Inflammatory macrophage treated with lipopolysaccharide for 1 hour (primary cell): ENCODE data around the gene THBS2.

Experiments used
- DNase-seq, 2 donors: peaks; one replicate each; pipeline ENCODE4 v3.0.0-alpha.2; 2020 to 2022

The THBS2 gene

DNA sequence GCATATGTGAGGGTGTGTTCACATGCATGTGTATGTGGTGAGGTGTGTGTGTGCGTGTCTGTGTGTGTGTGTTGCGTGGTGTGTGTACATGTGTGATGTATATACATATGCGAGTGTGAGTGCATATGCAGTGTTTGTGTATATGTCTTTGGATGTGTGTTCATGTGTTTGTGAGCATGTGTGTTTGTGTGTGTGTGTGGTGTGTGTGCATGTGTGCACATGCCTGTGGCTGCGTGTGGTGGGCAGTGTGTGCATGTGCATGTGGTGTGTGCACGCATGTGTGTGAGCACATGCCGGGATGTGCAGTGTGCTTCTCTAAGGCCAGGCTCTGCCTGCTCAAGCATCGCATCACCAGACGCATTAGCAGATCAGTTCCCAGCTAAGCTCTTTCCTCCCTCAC, 5.7 kb downstream of the THBS2 start:
- no peak for DNase-seq

DNA sequence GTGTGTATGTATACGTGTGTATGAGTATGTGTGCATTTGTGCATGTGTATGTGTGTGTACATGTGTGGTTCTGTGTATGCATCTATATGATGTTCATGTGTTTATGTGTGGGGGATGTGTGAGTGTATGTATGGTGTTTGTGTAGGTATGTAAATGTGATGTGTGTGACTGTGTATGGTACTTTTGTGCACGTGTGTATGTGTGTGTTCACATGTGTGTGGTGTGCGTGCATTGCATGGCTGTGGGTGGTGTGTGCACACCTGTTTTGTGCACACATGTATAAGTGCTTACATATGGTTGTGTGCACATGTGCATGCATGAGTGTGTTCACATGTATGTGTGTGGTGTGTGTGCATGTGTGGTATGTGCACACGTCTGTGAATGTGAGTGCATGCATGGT, 6.2 kb downstream of the THBS2 start:
- no peak for DNase-seq

DNA sequence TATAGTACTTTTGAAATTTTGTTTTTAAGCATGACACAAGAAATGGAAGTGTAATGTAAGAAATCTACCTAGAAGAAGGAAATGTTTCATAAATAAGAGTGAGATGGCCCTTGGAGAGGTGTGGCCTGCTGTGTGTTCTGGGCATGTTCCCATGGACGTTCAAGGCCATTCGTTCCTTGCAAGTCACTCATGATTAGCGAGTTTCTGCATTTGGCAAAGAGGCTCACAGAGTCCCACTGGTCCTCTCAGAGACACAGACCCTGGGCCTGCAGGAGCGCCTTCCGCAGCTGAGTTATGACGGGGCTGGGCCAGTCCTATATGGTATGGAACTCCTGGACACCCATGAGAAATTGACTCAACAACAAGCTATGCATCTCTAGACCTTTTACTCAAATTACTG, 7.2 kb downstream of the THBS2 start:
- DNase-seq, result no peak

DNA sequence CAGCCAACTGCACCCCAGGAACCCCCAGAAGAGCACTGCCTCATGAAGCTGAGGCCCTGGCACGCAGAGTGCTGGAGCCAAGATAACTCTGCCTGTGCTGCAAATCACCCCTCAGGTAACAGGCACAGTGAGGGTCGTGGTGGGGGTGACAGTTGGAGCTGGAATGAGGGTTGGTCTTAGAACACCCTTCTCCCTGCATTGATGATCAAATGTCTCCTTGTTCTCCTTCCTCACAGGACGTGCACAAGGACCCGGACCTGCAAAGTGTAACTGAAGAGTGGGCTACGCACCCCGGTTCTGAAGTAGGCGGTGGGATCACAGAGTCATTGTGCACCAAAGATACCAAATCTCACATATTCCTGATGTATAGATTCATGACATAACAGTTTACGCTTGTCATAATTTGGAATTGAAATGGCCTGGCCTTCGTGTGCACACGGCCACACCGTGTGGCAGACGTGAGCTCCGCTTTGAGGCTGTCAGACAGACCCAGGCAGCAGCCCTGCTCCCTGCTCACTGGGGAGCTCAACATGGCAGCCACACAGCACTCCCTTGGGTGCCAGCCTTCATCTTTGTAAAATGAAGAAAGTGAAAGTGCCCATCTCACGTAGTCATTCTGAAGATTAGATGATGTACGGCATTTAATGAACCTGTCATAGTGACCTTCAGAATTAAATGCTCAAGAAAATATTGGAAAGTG, 8.8 kb downstream of the THBS2 start:
- no peak for DNase-seq

DNA sequence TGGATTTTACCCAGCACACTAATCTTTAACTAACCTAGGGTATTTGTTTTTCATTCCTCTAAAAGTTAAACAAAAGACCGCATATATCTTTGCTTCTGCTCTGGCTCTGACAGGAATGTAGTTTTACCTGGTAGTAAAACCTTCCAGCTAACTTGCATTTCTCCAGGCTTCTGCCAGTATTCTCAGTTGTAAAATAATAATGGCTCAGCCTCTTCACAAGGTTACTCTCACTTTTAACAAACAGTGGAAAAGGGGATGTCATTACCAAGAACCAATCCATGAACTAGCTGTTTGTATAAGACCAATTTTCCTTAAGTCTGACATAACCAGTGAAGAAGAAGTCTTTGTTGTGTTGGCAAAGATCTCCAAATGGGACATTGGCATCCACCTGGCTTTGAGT, 10.0 kb downstream of the THBS2 start:
- no peak for DNase-seq

DNA sequence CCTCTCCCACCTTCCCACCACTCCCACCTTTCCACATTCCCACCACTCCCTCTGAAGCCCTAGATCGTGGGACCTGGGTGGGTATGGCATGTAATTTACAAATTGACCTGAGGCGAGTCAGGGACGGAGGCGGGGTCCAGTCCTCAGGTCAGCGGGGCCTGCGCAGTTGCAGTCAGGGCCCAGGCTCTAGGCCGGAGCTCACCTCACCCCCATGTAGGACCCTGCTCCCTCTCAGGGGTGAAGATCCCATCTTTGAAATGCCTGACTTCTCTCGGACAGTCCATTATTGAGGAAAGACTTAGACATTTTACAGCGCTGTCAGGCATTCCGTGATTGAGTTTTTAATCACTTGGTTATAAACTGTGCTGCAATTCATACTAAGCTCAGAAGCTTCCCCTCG, 10.5 kb downstream of the THBS2 start:
- DNase-seq, result no peak

DNA sequence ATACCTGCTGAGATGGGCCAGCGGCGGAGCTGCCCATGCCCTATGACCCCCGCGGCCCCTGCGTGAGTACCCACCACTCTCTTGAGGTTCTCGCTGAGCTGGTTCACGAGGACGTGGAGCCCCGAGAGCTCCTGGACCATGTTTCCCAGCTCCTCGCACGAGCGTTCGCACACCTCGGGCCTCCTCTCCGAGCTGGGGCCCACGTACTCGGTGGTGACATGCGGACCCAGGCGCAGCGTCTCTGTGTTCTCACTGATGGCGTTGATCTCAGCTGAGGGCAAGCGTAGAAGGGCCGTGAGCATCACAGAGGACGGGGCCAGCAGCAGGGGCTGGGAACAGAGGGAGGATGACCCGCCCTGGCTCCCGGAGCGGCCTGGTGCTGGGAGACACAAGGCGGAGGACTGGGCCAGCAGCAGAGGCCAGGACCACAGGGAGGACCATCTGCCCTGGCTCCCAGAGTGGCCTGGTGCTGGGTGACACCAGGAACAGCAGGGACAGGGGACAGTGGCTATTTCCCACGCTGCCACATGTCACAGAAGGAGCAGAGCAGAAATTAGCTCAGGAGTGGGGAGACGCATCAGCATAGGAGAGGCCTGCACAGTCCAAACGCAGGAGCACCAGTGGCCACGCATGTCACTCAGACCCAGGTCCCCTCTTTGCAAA, 11.8 kb downstream of the THBS2 start:
- no peak for DNase-seq

DNA sequence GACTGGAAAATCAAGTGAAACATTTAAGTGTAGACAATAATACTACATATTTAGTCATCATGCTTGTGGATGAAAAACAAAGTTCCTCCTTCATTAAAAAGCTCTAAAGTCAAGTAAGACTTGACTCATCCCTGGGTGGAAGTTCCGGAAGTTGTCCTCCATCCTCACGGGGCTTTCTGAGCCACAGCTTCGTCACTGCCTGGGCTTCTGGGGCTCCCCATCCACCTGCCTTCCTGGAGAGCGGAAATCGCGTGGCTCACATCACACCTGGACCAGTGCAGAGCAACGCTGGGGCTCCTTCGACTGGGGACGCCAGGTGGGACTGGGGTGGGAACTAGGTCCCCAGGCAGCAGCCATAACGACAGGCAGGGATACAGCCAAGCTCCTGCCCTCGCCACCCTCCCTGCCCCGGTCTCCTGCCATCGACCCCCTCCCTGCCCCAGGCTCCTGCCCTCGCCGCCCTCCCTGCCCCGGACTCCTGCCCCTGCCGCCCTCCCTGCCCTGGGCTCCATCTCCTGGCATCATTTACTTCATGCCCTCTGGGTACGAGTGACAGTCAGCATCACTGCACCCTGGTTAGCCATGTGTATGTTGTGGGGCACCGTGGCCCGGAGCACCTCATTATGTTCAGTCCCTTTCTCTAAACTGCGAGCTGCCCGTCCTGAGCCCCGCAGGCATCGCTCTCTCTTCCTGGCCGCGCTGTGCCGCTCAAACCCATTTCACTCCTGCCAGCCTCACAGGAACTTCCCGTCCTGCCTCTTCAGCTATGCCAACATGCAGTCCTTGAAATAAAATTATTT, 12.9 kb downstream of the THBS2 start:
- peak in 1 of 2 donors; percentile 13 for DNase-seq

DNA sequence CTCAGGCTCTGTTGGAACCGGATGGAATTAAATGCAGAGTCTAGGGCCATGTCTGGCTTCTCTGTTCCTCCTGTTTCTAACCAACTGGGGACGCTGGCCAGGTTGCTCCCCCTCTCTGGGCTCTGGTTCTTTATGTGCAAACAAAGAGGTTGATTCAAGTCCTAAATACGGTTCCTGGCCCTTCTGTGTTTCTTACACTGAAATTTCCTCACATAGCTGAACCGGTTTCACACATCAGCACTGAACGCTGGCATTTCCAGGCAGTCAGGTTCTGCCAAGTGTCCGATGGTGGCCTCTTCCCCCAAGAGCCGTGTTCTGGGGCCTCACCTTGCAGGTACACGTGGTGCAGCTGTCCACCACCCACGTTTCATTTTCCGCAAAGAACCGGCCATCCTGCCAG, 13.5 kb downstream of the THBS2 start:
- DNase-seq, result no peak

DNA sequence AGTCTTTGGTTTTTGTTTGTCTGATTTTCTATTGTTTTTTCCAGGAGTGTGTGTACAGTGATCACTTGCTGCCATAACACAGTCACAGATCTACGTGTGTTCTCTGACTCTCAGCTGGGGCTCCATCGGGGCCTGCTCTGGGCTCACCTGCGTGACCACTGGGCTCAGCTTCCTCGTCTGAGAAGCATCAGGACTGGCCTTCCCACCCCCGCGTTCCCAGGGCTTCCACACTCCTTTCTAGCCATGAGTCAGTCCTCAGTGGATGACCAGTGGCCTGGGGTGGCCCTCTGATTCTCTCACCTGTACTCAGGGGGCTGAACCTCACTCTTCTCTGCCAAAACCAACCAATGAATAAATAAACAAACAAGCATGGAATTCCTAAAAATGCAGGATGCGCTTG, 14.5 kb downstream of the THBS2 start:
- DNase-seq, result no peak

DNA sequence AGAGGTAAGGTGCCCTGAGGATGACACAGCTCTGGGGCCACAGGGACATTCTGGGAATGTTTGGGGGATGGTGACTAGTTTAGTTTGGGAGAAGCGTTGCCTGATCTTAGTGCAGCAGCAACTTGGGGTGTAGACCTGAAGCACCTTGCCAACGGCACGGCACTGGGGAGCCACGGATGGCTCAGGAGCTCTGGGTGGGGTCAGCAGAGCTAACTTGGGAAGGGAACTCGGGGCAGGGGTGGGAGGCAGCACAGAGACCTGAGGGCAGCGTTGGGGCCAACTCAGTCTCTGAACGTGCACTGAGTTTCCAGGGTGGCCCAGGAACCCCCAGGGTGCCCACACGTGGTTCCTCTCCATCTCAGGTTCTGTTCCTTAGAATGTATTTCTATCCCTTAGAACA, 14.9 kb downstream of the THBS2 start:
- DNase-seq, result no peak

DNA sequence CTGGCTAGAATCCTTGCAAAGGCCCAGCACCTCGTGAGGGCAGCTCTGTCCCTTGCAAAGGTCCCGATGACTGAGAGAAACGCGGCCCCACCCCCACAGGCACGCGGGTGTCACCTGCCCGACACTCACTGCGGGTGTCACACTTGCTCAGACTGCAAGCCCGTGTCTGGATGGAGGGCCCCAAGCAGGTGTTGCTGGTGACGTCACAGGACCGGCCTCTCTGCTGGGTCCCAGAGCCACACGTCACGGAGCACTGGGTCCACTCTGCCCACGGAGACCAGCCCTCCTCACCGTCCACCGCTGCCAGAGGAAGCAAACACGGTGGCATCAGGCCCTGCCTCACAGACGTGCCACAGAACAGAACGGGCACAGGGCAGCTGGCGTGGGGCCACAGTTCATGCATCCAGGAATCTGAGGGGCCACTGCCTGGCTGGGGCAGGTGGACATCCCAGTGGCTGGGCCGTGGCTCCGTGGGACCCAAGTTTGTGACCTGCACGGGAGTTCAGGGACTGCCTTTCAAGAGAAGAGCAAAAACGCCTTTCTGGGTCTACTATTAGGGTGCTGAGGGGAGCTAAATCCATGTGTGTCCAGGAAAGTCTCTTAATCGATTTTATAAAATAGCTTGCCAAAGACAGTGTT, 16.0 kb downstream of the THBS2 start:
- no peak for DNase-seq

DNA sequence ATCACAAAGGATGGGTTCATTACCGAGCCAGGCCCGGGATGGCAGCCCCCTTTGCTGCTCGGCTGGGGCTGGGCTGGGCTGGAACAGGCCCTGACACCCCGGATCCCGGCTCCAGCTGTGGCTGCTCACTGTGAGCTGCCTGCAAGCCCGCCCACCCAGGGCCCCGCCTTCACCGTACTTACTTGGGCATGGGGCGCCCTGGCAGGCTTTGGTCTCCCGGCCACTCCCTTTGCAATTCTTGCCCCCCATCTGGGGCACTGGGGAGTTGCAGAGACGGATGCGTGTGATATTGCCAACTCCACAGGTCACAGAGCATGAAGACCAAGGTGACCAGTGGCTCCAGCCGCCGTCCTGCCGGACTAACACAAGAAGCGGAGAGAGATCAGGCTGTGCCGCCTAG, 16.7 kb downstream of the THBS2 start:
- DNase-seq, result no peak

DNA sequence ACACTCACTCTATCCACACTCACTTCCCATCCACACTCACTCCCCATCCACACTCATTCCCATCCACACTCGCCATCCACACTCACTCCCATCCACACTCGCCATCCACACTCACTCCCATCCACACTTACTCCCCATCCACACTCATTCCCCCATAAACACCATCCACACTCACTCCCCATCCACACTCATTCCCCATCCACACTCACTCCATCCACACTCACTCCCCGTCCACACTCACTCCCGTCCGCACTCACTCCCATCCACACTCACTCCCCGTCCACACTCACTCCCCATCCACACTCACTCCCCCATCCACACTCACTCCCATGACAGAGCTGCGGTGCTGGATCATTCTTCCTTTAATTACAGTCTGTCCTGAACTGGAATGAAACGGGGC, 17.1 kb downstream of the THBS2 start:
- no peak for DNase-seq

DNA sequence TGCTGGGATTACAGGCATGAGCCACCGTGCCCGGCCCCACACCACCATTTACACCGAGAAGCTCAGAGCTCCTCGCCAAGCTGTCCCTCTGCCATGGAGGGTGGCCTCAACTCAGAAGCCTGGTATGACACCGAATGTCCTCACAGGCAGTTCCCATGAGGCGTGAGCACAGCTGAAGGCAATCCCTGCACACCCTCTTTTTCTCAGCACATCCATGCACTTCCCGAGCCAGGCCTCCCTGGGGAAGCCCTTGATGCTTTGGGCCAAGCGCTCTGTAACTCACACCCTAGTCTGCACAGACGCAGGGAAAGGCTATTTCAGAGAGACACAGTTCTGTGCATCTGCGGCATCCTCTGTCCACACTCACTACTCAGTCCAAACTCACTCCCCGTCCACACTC, 18.4 kb downstream of the THBS2 start:
- no peak for DNase-seq

DNA sequence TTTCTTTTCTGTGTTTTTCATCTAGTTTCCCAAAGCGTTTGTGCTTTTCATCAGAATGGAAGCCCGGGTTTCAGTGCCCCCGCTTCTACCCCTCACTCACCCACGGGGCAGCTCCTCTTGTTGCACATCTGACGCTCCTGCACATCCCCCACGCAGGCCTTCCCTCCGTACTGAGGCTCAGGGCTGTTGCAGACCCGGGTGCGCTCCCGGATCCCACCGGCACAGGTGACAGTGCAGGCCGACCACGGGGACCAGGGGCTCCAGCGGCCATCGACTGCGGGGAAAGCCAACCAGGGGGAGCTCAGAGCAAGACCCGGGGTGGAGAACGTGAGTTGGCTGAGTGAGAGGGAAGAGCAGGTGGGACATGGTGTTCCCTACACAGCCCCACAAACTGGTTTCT, 19.0 kb downstream of the THBS2 start:
- DNase-seq, result no peak

DNA sequence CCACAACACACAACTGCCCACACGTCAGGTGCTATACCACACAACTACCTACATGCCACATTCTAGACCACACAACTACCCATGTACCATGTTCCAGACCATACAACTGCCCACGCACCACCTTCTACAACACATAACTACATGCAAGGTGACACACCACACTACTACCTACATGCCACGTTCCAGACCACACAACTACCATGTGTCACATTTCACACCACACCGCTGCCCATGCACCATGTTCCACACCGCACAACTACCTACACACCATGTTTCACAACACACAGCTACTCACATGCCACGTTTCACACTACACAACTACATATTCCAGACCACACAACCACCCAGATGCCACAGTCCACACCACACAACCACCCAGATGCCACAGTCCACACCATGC, 19.8 kb downstream of the THBS2 start:
- no peak for DNase-seq

DNA sequence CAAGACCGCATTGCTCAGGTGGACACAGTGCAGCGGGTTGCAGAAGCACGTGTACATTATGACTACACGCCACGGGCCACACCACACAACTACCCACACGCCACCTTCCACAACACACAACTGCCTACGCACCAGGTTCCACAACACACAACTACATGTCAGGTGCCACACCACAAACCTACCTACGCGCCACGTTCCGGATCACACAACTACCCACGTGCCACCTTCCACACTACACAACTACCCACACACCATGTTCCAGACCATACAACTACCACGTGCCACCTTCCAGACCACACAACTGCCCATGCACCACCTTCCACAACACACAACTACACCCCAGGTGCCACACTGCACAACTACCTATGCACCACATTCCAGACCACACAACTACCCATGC, 20.5 kb downstream of the THBS2 start:
- no peak for DNase-seq

DNA sequence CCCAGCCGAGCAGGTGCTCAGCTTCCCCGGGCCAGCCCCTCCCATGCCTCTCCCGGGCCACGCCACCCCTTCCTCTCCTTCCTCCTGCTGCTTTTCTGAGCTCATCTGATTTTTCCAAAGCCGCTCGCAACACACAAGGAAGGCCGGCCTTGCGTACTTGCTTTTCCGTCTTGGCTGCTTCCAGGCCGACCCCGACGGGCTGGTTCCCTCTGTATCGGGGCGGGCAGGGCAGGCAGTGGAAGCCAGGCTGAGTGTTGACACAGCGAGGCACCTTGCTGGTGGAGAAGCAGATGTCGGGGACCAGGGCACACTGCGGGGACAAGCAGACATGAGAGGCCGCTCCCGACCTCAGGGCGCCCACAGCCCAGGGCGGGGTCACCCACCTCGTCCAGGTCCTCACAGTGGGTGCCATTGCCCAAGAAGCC, 21.1 kb downstream of the THBS2 start:
- DNase-seq, result no peak

DNA sequence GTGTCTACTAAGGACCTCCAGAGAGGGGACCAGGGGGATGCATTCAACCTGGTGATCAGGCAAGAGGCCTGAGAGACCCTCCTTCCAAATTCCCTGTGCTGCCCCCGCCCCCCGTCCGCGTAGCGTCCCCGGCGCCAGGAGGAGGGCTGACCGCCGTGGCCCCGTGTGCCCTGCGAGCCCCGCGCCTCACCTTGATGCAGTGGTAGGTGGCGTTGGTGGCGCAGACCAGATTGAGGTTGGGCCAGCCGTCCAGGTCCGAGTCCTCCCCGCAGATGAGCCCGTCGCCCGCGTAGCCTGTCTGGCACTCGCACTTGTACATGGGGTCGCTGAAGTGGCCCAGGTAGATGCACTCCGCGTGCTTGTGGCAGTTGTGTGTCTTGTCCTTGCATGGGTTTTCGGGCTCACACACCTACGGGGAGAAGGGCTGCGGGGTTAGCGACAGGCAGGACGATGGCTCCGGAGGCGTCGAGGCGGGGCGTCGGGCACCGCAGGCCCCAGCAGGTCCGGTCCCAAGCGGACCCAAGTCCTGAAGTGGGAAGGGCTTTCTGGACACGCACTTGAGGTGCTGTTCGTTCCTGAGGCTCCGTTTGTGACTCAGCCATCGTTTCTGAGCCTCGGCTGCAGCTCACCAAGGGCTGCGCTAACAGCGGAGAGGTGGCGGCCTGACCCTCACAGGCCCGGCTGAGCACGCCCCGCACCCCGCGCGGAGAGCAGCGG, 21.7 kb downstream of the THBS2 start:
- DNase-seq, result no peak

DNA sequence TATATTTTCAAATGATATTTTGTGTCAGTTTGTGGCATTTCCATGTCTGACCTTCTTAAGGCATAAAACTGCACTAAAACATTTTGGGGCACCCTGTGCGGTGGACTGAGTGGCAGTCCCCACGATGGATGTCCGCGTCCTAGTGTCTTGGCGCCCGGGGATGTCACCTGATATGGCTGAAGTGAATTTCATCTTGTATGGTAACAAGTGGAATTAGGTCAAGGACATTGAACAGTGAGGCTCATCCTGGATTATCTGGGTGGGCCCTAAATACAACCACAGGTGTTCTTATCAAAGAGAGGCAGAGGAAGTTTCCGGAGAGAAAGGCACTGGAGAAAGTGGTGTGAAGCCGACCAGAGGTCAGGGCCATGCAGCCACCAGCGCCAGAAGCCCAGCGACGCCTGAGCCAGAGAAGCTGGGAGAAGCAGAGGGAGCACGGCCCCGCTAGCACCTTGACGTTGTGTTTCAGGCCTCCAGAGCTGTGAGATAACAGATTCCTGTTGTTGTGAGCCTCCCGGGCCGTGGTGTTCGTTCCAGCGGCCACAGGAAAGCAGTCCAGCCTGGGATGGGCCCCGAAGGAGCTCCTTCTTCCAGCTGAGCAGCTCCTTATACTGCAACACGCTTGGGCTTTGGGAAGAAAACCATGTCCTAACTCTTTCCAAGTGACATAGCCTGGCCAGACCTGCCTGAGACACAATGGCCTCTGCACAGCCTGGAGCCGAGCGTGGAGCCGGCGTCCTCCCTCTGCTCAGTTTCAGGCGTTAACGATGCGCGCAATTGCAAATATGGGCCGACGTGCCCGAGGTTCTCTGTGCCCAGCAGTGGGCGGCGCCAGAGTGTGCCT, 22.5 kb downstream of the THBS2 start:
- no peak for DNase-seq

DNA sequence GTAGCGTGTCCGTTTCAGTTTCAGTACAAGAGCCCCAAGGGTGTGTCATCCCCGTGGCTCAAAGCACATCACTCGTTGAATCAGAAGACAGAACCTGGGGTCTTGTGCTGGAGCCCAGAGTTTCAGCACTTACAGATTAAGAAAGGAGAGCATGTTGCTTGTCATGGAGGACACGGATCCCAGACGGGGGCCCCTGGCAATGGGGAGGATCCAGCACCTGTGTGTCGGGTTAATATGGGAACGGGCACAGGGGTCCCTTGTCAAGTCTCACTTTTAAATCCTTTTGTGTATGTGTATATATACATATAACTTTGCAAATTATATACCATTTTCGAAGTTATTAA, 23.4 kb downstream of the THBS2 start:
- no peak for DNase-seq
